K562 (cell line): ENCODE measurements around the gene ZNF318. TPM values are rescaled to one million over a fixed set of nuclear protein-coding genes. Genes with fewer than 3 reads are reported as not detected.
A peak's percentile ranks its signal among the peaks of the same experiment; 100 is the strongest.
"Not testable (repeated sequence)": the region's sequence is repeated elsewhere in the genome, so short reads cannot be mapped to it uniquely, and the experiment has no call there.

Experiments
- AFF1 ChIP-seq, 2 experiments: fragments of 450-650 bp; IDR thresholded peaks; 2 replicates each; pipeline ENCODE4 v1.6.1; 2018; ENCODE audit warnings: mild to moderate bottlenecking in 2 of 2, low read depth in 1 of 2; ENCODE audit not compliant: partially characterized antibody in 2 of 2
- DPF2 ChIP-seq: fragments of 450-650 bp; IDR thresholded peaks from 2 replicates; pipeline ENCODE4 v1.6.1; 2016
- MNT ChIP-seq, 2 experiments: fragments of 450-650 bp; conservative IDR thresholded peaks; 2 replicates each; pipeline ENCODE4 v1.6.1; 2017; ENCODE audit warnings: mild to moderate bottlenecking in 2 of 2, moderate library complexity in 2 of 2
- NONO ChIP-seq, 2 experiments: fragments of 200-400 bp in 1 of 2; fragments of 450-650 bp in 1 of 2; formaldehyde crosslinking in 1 of 2; IDR thresholded peaks; 2 replicates each; pipeline ENCODE4 v1.6.1; 2017; ENCODE audit warnings: low read depth in 2 of 2, mild to moderate bottlenecking in 2 of 2, moderate library complexity in 2 of 2, low read length in 1 of 2
- NR2C1 ChIP-seq, 2 experiments: fragments of 450-650 bp; IDR thresholded peaks; 2 replicates each; pipeline ENCODE4 v1.6.1; 2017; ENCODE audit warnings: mild to moderate bottlenecking in 2 of 2, antibody characterized with exemption in 1 of 2, inconsistent platforms in 1 of 2, missing compliant biosample characterization in 1 of 2, missing genetic modification characterization in 1 of 2
- NR2C2 ChIP-seq, 2 experiments: fragments of 200-800 bp in 1 of 2; sonication (Bioruptor generic) in 1 of 2; sonication (generic) in 1 of 2; formaldehyde crosslinking in 1 of 2; IDR thresholded peaks; 2 replicates each; pipeline versions ENCODE4 v1.6.1 to v1.8.0; 2016 to 2022; ENCODE audit warnings: mild to moderate bottlenecking in 1 of 2, missing compliant biosample characterization in 1 of 2, missing genetic modification characterization in 1 of 2, missing genetic modification reagents in 1 of 2
- PML ChIP-seq: IDR thresholded peaks from 2 replicates; pipeline ENCODE4 v1.6.1; 2012; ENCODE audit warnings: low read length, inconsistent platforms
- SMARCC2 ChIP-seq: fragments of 450-650 bp; IDR thresholded peaks from 2 replicates; pipeline ENCODE4 v1.6.1; 2017; ENCODE audit warnings: antibody characterized with exemption, moderate library complexity, mild to moderate bottlenecking, low read depth
- STAT6 ChIP-seq: sonication (generic); formaldehyde crosslinking; IDR thresholded peaks from 2 replicates; pipeline ENCODE4 v1.8.1; 2023; ENCODE audit warnings: mild to moderate bottlenecking, missing genetic modification reagents
- TBL1XR1 ChIP-seq, 2 experiments: IDR thresholded peaks; 2 replicates each; pipeline ENCODE4 v1.6.1; 2012; ENCODE audit warnings: improper control_type of control experiment in 2 of 2, low read length in 2 of 2, mild to moderate bottlenecking in 1 of 2
- TEAD1 ChIP-seq, 2 experiments: fragments of 450-650 bp in 1 of 2; sonication (generic) in 1 of 2; formaldehyde crosslinking; IDR thresholded peaks; 2 replicates each; pipeline versions ENCODE4 v1.4.0 to v1.8.0; 2020 to 2022; ENCODE audit warnings: mild to moderate bottlenecking in 2 of 2, missing genetic modification reagents in 1 of 2
- TEAD4 ChIP-seq, 2 experiments: sonication (generic) in 1 of 2; formaldehyde crosslinking in 1 of 2; IDR thresholded peaks; 2 replicates each; pipeline versions ENCODE4 v1.6.1 to v1.8.0; 2012 to 2022; ENCODE audit warnings: borderline replicate concordance in 1 of 2, inconsistent platforms in 1 of 2, low read length in 1 of 2, mild to moderate bottlenecking in 1 of 2, missing genetic modification reagents in 1 of 2
- TRIM24 ChIP-seq, 2 experiments: fragments of 450-650 bp; IDR thresholded peaks; 2 replicates each; pipeline ENCODE4 v1.6.1; 2016
- ZBTB2 ChIP-seq: fragments of 450-650 bp; IDR thresholded peaks from 2 replicates; pipeline ENCODE4 v1.6.1; 2016; ENCODE audit warnings: antibody characterized with exemption
- ZNF24 ChIP-seq: fragments of 450-650 bp; IDR thresholded peaks from 2 replicates; pipeline ENCODE4 v1.6.1; 2016
- polyA plus RNA-seq, 8 experiments: library from polyadenylated mRNA; depleted of rRNA in 4 of 8; stranded (reverse) in 5 of 8; unstranded in 3 of 8; fragments of >200 nt; fragmentation: Nextera tagmentation in 2 of 8; fragmentation: Illumina TruSeq in 1 of 8; extraction: Ambion mirVana in 2 of 8; extraction: Trizol in 1 of 8; gene quantifications; 2 replicates each; pipeline versions ENCODE4 v1.2.1 to v1.2.3, GENCODE V29; 2011 to 2014; ENCODE audit warnings: inconsistent platforms in 1 of 8, missing spikeins in 1 of 8
- total RNA-seq, 7 experiments: library from RNA; depleted of rRNA in 6 of 7; stranded (reverse); fragments of >200 nt in 6 of 7; fragmentation: Illumina TruSeq in 2 of 7; extraction: Trizol in 2 of 7; gene quantifications; 2 replicates each; pipeline versions ENCODE4 v1.2.1 to v1.2.3, GENCODE V29; 2011 to 2021; ENCODE audit warnings: low replicate concordance in 1 of 7

The ZNF318 gene
- total and polyA plus RNA-seq, 9 of the 15 experiments (the other 6 are each of a cell fraction or from before 2014, with no cell fraction given), result 3.2 to 19.0 (median 9.2) TPM

- TF ChIP-seq ZBTB2 (0 out of 2 replicates have a peak, but pooled peaks have one; percentile 26), NONO (IDR thresholded peaks at IDR 0.05; ENCODE audit: low read depth in 2 of 2, low read length in 1 of 2) (0 out of 4 replicates have a peak, but pooled peaks of 1 of the 2 experiments have one; percentile 58), PML (0 out of 2 replicates have a peak, but pooled peaks have one; percentile 24), TEAD4 (IDR thresholded peaks at IDR 0.05; ENCODE audit: low read length) (peak; percentile 83), MNT (conservative IDR thresholded peaks at IDR 0.05) (peak in 1 of 2 experiments; percentile 28; a peak in 1 of 4 replicates), TRIM24 (IDR thresholded peaks at IDR 0.05) (peak; percentile 35 to 63; a peak in 2 of 4 replicates), TBL1XR1 (IDR thresholded peaks at IDR 0.05; ENCODE audit: low read length in 2 of 2) (0 out of 4 replicates have a peak, but pooled peaks of 1 of the 2 experiments have one; percentile 11), AFF1 (IDR thresholded peaks at IDR 0.05; ENCODE audit: low read depth in 1 of 2, partially characterized antibody in 2 of 2) (peak in 1 of 2 experiments; percentile 24), SMARCC2 (peak; percentile 56; the same call in 1 of the 2 replicates), ZNF24 (peak; percentile 85), NR2C1 (IDR thresholded peaks at IDR 0.05) (peak; percentile 74), NR2C1 (tag; IDR thresholded peaks at IDR 0.05) (peak; percentile 85), TEAD1 (CRISPR knock-in tag; IDR thresholded peaks at IDR 0.05) (peak in 1 of 2 experiments; percentile 48; a peak in 1 of 4 replicates), DPF2 (peak; percentile 71), STAT6 (CRISPR knock-in tag) (0 out of 2 replicates have a peak, but pooled peaks have one; percentile 31), NR2C2 (tag; IDR thresholded peaks at IDR 0.05) (peak; percentile 75; the same call in 1 of the 2 replicates)
- not testable (repeated sequence) for TF ChIP-seq TEAD4 (CRISPR knock-in tag; IDR thresholded peaks at IDR 0.05; ENCODE audit: borderline replicate concordance); NR2C2 (CRISPR knock-in tag; IDR thresholded peaks at IDR 0.05)
Measured at GRCh38 chr6:43393133-43393532, 23.7 kb upstream of the ZNF318 start (continued).
